ENCODE measurements around the gene TPSD1.

DNA sequence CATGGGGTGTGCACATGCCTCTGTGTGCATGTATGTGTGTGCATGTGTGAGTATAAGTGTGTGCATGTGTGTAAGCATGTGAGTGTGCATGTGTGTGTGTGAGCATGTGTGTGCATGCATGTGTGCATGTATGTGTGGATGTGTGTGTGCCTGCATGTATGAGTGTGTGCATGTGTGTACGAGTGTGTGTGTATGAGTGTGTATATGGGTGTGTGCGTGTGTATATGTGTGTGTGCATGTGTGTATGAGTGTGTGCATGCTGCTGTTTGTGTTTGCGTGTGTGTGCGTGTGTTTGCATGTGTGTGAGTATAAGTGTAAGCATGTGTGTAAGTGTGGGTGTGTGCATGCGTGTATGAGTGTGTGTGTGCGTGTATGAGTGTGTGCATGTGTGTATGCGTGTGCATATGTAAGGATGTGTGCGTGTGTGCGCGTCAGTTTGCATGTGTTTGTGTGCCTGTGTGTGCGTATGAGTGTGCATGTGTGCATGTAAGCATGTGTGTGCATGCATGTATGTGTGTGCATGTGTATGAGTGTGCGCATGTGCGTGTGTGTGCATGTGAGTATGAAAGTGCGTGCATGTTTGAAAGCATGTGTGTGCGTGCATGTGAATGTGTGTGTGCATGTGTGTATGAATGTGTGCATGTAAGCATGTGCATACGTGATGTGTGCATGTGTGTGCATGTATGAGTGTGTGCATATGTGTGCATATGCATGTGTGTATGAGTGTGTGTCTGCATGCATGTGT, 8.6 kb downstream of the TPSD1 start:
- TF ChIP-seq, protein P1, sequence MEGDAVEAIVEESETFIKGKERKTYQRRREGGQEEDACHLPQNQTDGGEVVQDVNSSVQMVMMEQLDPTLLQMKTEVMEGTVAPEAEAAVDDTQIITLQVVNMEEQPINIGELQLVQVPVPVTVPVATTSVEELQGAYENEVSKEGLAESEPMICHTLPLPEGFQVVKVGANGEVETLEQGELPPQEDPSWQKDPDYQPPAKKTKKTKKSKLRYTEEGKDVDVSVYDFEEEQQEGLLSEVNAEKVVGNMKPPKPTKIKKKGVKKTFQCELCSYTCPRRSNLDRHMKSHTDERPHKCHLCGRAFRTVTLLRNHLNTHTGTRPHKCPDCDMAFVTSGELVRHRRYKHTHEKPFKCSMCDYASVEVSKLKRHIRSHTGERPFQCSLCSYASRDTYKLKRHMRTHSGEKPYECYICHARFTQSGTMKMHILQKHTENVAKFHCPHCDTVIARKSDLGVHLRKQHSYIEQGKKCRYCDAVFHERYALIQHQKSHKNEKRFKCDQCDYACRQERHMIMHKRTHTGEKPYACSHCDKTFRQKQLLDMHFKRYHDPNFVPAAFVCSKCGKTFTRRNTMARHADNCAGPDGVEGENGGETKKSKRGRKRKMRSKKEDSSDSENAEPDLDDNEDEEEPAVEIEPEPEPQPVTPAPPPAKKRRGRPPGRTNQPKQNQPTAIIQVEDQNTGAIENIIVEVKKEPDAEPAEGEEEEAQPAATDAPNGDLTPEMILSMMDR (conservative IDR thresholded peaks at IDR 0.05; ENCODE audit: low read depth in 2 of 2), result no peak
- TF ChIP-seq, protein P2, sequence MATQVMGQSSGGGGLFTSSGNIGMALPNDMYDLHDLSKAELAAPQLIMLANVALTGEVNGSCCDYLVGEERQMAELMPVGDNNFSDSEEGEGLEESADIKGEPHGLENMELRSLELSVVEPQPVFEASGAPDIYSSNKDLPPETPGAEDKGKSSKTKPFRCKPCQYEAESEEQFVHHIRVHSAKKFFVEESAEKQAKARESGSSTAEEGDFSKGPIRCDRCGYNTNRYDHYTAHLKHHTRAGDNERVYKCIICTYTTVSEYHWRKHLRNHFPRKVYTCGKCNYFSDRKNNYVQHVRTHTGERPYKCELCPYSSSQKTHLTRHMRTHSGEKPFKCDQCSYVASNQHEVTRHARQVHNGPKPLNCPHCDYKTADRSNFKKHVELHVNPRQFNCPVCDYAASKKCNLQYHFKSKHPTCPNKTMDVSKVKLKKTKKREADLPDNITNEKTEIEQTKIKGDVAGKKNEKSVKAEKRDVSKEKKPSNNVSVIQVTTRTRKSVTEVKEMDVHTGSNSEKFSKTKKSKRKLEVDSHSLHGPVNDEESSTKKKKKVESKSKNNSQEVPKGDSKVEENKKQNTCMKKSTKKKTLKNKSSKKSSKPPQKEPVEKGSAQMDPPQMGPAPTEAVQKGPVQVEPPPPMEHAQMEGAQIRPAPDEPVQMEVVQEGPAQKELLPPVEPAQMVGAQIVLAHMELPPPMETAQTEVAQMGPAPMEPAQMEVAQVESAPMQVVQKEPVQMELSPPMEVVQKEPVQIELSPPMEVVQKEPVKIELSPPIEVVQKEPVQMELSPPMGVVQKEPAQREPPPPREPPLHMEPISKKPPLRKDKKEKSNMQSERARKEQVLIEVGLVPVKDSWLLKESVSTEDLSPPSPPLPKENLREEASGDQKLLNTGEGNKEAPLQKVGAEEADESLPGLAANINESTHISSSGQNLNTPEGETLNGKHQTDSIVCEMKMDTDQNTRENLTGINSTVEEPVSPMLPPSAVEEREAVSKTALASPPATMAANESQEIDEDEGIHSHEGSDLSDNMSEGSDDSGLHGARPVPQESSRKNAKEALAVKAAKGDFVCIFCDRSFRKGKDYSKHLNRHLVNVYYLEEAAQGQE (IDR thresholded peaks at IDR 0.05; ENCODE audit: unreplicated experiment), result no peak
